ENCODE measurements around the gene CSNK2A1.
"Not testable (repeated sequence)": the region's sequence is repeated elsewhere in the genome, so short reads cannot be mapped to it uniquely, and the experiment has no call there.

Gene CSNK2A1

GRCh38 chr20:480044-480443, 63.5 kb downstream of the CSNK2A1 start:
- Histone ChIP-seq H3K36me3 (ENCODE audit: control insufficient read depth, insufficient read depth, low read length, severe bottlenecking) (peaks cover 51% of the 10 kb centered on the region), H3K27me3 (replicated peaks; ENCODE audit: control insufficient read depth, insufficient read depth, low read length) (no peaks in the 10 kb centered on the region), H3K4me1 (ENCODE audit: control insufficient read depth, insufficient read depth, low read length) (peaks cover 31% of the 10 kb centered on the region), H3K9me3 (ENCODE audit: control insufficient read depth, low read length) (no peaks in the 10 kb centered on the region), H3K4me3 (ENCODE audit: low read length) (no peak overlapping the region), H3K9ac (ENCODE audit: low read length) (no peak overlapping the region)
- DNase-seq (ENCODE audit: low read depth), result no peak

- Histone ChIP-seq H3K4me1 (ENCODE audit: control insufficient read depth, insufficient read depth, low read length) (peaks cover 29% of the 10 kb centered on the region), H3K9ac (ENCODE audit: low read length) (no peak overlapping the region), H3K4me3 (ENCODE audit: low read length) (no peak overlapping the region), H3K9me3 (ENCODE audit: control insufficient read depth, low read length) (no peaks in the 10 kb centered on the region), H3K27me3 (replicated peaks; ENCODE audit: control insufficient read depth, insufficient read depth, low read length) (no peaks in the 10 kb centered on the region), H3K36me3 (ENCODE audit: control insufficient read depth, insufficient read depth, low read length, severe bottlenecking) (peaks cover 51% of the 10 kb centered on the region)
- DNase-seq (ENCODE audit: low read depth), result peak; percentile 24
Measured at GRCh38 chr20:479487-479886, 64.1 kb downstream of the CSNK2A1 start.

DNA sequence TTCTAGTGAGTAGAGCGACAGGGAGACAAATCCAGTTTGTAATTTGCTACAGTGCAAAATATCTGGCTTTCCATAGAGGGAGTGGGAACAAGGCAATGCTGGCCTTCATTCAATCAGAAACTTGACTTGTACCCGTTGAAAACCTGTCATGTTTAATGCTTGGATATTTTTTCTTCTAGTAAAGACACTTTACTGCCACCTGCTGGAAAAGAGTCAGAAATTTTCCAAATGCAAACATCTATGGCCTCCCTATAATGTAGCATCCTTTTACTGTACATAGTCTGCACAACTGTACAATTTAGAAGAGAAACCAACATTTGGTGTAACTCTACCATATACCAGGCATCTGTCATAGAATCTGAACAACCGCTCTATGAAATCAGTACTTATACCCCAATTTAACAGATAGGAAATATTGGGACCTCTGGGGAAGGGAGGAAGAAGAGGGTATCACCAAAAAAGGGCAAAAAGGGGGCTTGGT, 64.6 kb downstream of the CSNK2A1 start:
- peaks cover 24% of the 10 kb centered on the region for H3K4me1 ChIP-seq (ENCODE audit: control insufficient read depth, insufficient read depth, low read length)
- no peak overlapping the region for H3K9ac ChIP-seq (ENCODE audit: low read length)
- no peaks in the 10 kb centered on the region for H3K27me3 ChIP-seq (replicated peaks; ENCODE audit: control insufficient read depth, insufficient read depth, low read length)
- no peaks in the 10 kb centered on the region for H3K9me3 ChIP-seq (ENCODE audit: control insufficient read depth, low read length)
- no peak overlapping the region for H3K4me3 ChIP-seq (ENCODE audit: low read length)
- DNase-seq (ENCODE audit: low read depth), result peak; percentile 89
- peaks cover 46% of the 10 kb centered on the region for H3K36me3 ChIP-seq (ENCODE audit: control insufficient read depth, insufficient read depth, low read length, severe bottlenecking)

GRCh38 chr20:478010-478948, 65.3 kb downstream of the CSNK2A1 start:
- DNase-seq (ENCODE audit: low read depth), result peak; percentile 79
- Histone ChIP-seq H3K9me3 (ENCODE audit: control insufficient read depth, low read length) (no peaks in the 10 kb centered on the region), H3K4me1 (ENCODE audit: control insufficient read depth, insufficient read depth, low read length) (peaks cover 21% of the 10 kb centered on the region), H3K36me3 (ENCODE audit: control insufficient read depth, insufficient read depth, low read length, severe bottlenecking) (peaks cover 39% of the 10 kb centered on the region), H3K9ac (ENCODE audit: low read length) (peak overlapping the region; percentile 40), H3K27me3 (replicated peaks; ENCODE audit: control insufficient read depth, insufficient read depth, low read length) (no peaks in the 10 kb centered on the region), H3K4me3 (ENCODE audit: low read length) (peak overlapping the region; percentile 8)

GRCh38 chr20:476561-477249, 66.9 kb downstream of the CSNK2A1 start:
- H3K4me3 ChIP-seq (ENCODE audit: low read length); DNase-seq (ENCODE audit: low read depth); H3K9ac ChIP-seq (ENCODE audit: low read length); H3K27me3 ChIP-seq (replicated peaks; ENCODE audit: control insufficient read depth, insufficient read depth, low read length); H3K9me3 ChIP-seq (ENCODE audit: control insufficient read depth, low read length): not testable (repeated sequence)
- Histone ChIP-seq H3K36me3 (ENCODE audit: control insufficient read depth, insufficient read depth, low read length, severe bottlenecking) (peaks cover 24% of the 10 kb centered on the region), H3K4me1 (ENCODE audit: control insufficient read depth, insufficient read depth, low read length) (peaks cover 21% of the 10 kb centered on the region)

GRCh38 chr20:475463-476357, 67.9 kb downstream of the CSNK2A1 start:
- Histone ChIP-seq H3K4me3 (ENCODE audit: low read length) (no peak overlapping the region), H3K27me3 (replicated peaks; ENCODE audit: control insufficient read depth, insufficient read depth, low read length) (no peaks in the 10 kb centered on the region), H3K36me3 (ENCODE audit: control insufficient read depth, insufficient read depth, low read length, severe bottlenecking) (peaks cover 16% of the 10 kb centered on the region), H3K9me3 (ENCODE audit: control insufficient read depth, low read length) (peaks cover 4% of the 10 kb centered on the region), H3K4me1 (ENCODE audit: control insufficient read depth, insufficient read depth, low read length) (peaks cover 21% of the 10 kb centered on the region), H3K9ac (ENCODE audit: low read length) (no peak overlapping the region)
- peak; percentile 29 for DNase-seq (ENCODE audit: low read depth)

DNA sequence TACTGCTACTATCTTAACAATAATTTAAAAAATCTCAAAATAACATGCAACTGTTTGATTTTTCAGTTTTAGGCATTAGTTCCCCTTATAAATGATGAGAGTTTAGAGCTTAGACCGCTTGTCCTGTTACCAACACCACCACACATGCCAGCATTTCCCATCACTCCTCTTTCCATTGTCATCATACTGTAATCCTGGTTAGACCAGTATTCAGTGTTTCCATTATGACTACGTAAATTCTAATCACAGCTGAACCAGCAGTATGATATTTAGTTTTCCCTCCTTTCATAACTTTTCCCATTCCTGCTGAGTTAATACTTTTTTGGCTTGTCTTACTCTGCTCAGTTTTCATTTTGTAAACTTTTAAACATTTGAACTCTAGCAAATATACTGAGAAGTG, 69.0 kb downstream of the CSNK2A1 start:
- H3K4me1 ChIP-seq (ENCODE audit: control insufficient read depth, insufficient read depth, low read length), result peaks cover 21% of the 10 kb centered on the region
- H3K9ac ChIP-seq (ENCODE audit: low read length), result no peak overlapping the region
- no peaks in the 10 kb centered on the region for H3K27me3 ChIP-seq (replicated peaks; ENCODE audit: control insufficient read depth, insufficient read depth, low read length)
- no peak for DNase-seq (ENCODE audit: low read depth)
- no peak overlapping the region for H3K4me3 ChIP-seq (ENCODE audit: low read length)
- H3K9me3 ChIP-seq (ENCODE audit: control insufficient read depth, low read length), result peaks cover 15% of the 10 kb centered on the region
- H3K36me3 ChIP-seq (ENCODE audit: control insufficient read depth, insufficient read depth, low read length, severe bottlenecking), result peaks cover 6% of the 10 kb centered on the region

DNA sequence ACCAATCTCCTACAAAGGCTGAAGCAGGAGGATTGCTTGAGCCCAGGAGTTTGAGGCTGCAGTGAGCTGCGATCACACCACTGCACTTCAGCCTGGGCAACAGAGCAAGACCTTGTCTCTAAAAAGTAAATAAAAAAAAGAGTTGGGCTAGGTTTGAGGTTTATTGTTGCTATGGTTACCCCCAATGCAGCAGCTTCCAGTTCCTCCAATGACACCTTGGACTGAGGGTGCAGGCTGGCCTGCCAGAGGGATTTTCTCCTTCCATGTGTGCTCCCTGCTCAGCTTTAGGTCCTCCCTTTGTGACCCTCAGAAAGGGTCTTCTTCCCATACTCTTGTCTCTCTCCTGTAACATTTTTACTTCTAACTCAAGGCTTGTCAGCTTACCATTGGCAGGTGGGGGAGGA, 70.7 kb downstream of the CSNK2A1 start:
- Histone ChIP-seq H3K9ac (ENCODE audit: low read length) (no peak overlapping the region), H3K27me3 (replicated peaks; ENCODE audit: control insufficient read depth, insufficient read depth, low read length) (no peaks in the 10 kb centered on the region), H3K36me3 (ENCODE audit: control insufficient read depth, insufficient read depth, low read length, severe bottlenecking) (peaks cover 1% of the 10 kb centered on the region), H3K4me1 (ENCODE audit: control insufficient read depth, insufficient read depth, low read length) (peaks cover 10% of the 10 kb centered on the region), H3K4me3 (ENCODE audit: low read length) (no peak overlapping the region), H3K9me3 (ENCODE audit: control insufficient read depth, low read length) (peaks cover 21% of the 10 kb centered on the region)
- no peak for DNase-seq (ENCODE audit: low read depth)

- no peaks in the 10 kb centered on the region for H3K36me3 ChIP-seq (ENCODE audit: control insufficient read depth, insufficient read depth, low read length, severe bottlenecking)
- H3K27me3 ChIP-seq (replicated peaks; ENCODE audit: control insufficient read depth, insufficient read depth, low read length), result no peaks in the 10 kb centered on the region
- H3K4me1 ChIP-seq (ENCODE audit: control insufficient read depth, insufficient read depth, low read length), result peaks cover 8% of the 10 kb centered on the region
- no peak for DNase-seq (ENCODE audit: low read depth)
- no peak overlapping the region for H3K4me3 ChIP-seq (ENCODE audit: low read length)
- peaks cover 24% of the 10 kb centered on the region for H3K9me3 ChIP-seq (ENCODE audit: control insufficient read depth, low read length)
- H3K9ac ChIP-seq (ENCODE audit: low read length), result no peak overlapping the region
Measured at GRCh38 chr20:472137-472846, 71.3 kb downstream of the CSNK2A1 start.

- no peaks in the 10 kb centered on the region for H3K4me1 ChIP-seq (ENCODE audit: control insufficient read depth, insufficient read depth, low read length)
- peaks cover 24% of the 10 kb centered on the region for H3K9me3 ChIP-seq (ENCODE audit: control insufficient read depth, low read length)
- no peaks in the 10 kb centered on the region for H3K27me3 ChIP-seq (replicated peaks; ENCODE audit: control insufficient read depth, insufficient read depth, low read length)
- no peak overlapping the region for H3K9ac ChIP-seq (ENCODE audit: low read length)
- DNase-seq (ENCODE audit: low read depth), result no peak
- no peaks in the 10 kb centered on the region for H3K36me3 ChIP-seq (ENCODE audit: control insufficient read depth, insufficient read depth, low read length, severe bottlenecking)
- no peak overlapping the region for H3K4me3 ChIP-seq (ENCODE audit: low read length)
Measured at GRCh38 chr20:469746-470490, 73.7 kb downstream of the CSNK2A1 start.

All from adipocyte (in vitro differentiated cells).